ENCODE results near the gene MKNK1.

DNA sequence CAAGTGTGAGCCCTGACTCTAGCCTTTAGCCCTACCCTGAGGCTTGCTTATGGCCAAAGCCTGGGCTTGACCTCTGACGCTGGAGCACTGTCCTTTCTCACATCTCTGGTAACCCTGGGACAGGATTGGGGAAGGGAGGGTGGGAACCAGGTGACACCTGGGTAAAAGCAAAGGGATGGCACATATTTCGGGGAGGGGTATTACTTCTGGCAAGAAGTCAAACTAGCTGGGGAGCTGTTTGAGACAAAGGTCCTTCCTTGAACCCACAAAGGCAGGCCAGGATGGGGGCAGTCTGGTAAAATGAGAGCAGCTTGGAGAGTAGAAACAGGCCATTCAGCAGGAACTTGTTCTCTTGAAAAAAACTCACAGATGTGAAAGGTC, 10.5 kb upstream of the MKNK1 start:
- TF ChIP-seq, protein P1, sequence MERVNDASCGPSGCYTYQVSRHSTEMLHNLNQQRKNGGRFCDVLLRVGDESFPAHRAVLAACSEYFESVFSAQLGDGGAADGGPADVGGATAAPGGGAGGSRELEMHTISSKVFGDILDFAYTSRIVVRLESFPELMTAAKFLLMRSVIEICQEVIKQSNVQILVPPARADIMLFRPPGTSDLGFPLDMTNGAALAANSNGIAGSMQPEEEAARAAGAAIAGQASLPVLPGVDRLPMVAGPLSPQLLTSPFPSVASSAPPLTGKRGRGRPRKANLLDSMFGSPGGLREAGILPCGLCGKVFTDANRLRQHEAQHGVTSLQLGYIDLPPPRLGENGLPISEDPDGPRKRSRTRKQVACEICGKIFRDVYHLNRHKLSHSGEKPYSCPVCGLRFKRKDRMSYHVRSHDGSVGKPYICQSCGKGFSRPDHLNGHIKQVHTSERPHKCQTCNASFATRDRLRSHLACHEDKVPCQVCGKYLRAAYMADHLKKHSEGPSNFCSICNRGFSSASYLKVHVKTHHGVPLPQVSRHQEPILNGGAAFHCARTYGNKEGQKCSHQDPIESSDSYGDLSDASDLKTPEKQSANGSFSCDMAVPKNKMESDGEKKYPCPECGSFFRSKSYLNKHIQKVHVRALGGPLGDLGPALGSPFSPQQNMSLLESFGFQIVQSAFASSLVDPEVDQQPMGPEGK (CRISPR knock-in tag; IDR thresholded peaks at IDR 0.05; ENCODE audit: borderline replicate concordance): no peak
- TF ChIP-seq ZFP3 (CRISPR knock-in tag; IDR thresholded peaks at IDR 0.05) (no peak), ESRRG (CRISPR knock-in tag; IDR thresholded peaks at IDR 0.05) (no peak), ARNTL (CRISPR knock-in tag; IDR thresholded peaks at IDR 0.05; ENCODE audit: borderline replicate concordance, low read depth) (no peak), SNAI2 (CRISPR knock-in tag; IDR thresholded peaks at IDR 0.05) (no peak), RARB (CRISPR knock-in tag; IDR thresholded peaks at IDR 0.05) (no peak), ZC3H10 (CRISPR knock-in tag; IDR thresholded peaks at IDR 0.05) (no peak), TOX (CRISPR knock-in tag; IDR thresholded peaks at IDR 0.05; ENCODE audit: borderline replicate concordance) (no peak), GLIS3 (CRISPR knock-in tag; IDR thresholded peaks at IDR 0.05) (no peak)
- TF ChIP-seq, protein P2, sequence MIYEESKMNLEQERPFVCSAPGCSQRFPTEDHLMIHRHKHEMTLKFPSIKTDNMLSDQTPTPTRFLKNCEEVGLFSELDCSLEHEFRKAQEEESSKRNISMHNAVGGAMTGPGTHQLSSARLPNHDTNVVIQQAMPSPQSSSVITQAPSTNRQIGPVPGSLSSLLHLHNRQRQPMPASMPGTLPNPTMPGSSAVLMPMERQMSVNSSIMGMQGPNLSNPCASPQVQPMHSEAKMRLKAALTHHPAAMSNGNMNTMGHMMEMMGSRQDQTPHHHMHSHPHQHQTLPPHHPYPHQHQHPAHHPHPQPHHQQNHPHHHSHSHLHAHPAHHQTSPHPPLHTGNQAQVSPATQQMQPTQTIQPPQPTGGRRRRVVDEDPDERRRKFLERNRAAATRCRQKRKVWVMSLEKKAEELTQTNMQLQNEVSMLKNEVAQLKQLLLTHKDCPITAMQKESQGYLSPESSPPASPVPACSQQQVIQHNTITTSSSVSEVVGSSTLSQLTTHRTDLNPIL (CRISPR knock-in tag; IDR thresholded peaks at IDR 0.05; ENCODE audit: low read depth): no peak
